Mucosa of gallbladder (tissue), 1 donor: ENCODE data around the gene SUPT4H1. TPM values are rescaled to one million over a fixed set of nuclear protein-coding genes. Genes with fewer than 3 reads are reported as not detected.
A peak's percentile ranks its signal among the peaks of the same experiment; 100 is the strongest.

Source experiments
- DNase-seq: peaks from one replicate; pipeline ENCODE4 v3.0.0-alpha.2; 2020; ENCODE audit warnings: low spot score
- total RNA-seq: library from RNA; stranded (reverse); gene quantifications from one replicate; pipeline ENCODE4 v1.2.1, GENCODE V29; 2021
- donor health status: DM: no; HTN: no; CAD: no.

Gene SUPT4H1
- total RNA-seq, 1 donor from 2014 or later: 72.4 TPM

GRCh38 chr17:58339755-58340404 is 12.1 kb downstream of the SUPT4H1 start:
- DNase-seq: no peak

GRCh38 chr17:58338841-58339754 is 12.9 kb downstream of the SUPT4H1 start:
- DNase-seq: no peak

- no peak for DNase-seq
These were observed 13.6 kb downstream of the SUPT4H1 start for GRCh38 chr17:58338454-58338840.

GRCh38 chr17:58337600-58338453 is 14.2 kb downstream of the SUPT4H1 start:
- DNase-seq: peak; percentile 80

GRCh38 chr17:58337210-58337599 is 14.8 kb downstream of the SUPT4H1 start:
- DNase-seq: no peak

GRCh38 chr17:58336456-58337209 is 15.4 kb downstream of the SUPT4H1 start:
- DNase-seq: no peak

GRCh38 chr17:58335779-58336455 is 16.1 kb downstream of the SUPT4H1 start:
- no peak for DNase-seq

GRCh38 chr17:58335061-58335731 is 16.8 kb downstream of the SUPT4H1 start:
- DNase-seq: no peak

GRCh38 chr17:58334661-58335060 is 17.3 kb downstream of the SUPT4H1 start:
- no peak for DNase-seq

- no peak for DNase-seq
These were observed 17.7 kb downstream of the SUPT4H1 start for GRCh38 chr17:58334256-58334655.

- no peak for DNase-seq
These were observed 18.2 kb downstream of the SUPT4H1 start for GRCh38 chr17:58333736-58334207.

GRCh38 chr17:58332778-58333735 is 18.9 kb downstream of the SUPT4H1 start:
- no peak for DNase-seq

GRCh38 chr17:58331815-58332777 is 19.9 kb downstream of the SUPT4H1 start:
- DNase-seq: peak; percentile 77

- peak; percentile 45 for DNase-seq
These were observed 20.8 kb downstream of the SUPT4H1 start for GRCh38 chr17:58330997-58331814.

- DNase-seq: no peak
These were observed 21.4 kb downstream of the SUPT4H1 start for GRCh38 chr17:58330538-58330996.

GRCh38 chr17:58329810-58330537 is 22.0 kb downstream of the SUPT4H1 start:
- DNase-seq: no peak
